Gastroesophageal sphincter (tissue), 3 donors: Measurements from ENCODE around the gene GKAP1.

Source experiments
- POLR2AphosphoS5 ChIP-seq: sonication (generic); formaldehyde crosslinking; IDR thresholded peaks from one replicate; pipeline ENCODE4 v1.6.1; 2017; ENCODE audit warnings: antibody characterized with exemption
- TF ChIP-seq, protein P1 (sequence below), 4 experiments: fragments of 200-600 bp in 2 of 4; fragments of 450-650 bp in 2 of 4; sonication (generic) in 1 of 4; IDR thresholded peaks; one replicate each; pipeline ENCODE4 v1.5.1; 2017 to 2019; ENCODE audit warnings: antibody characterized with exemption in 4 of 4, mild to moderate bottlenecking in 2 of 4, moderate library complexity in 2 of 4

- TF ChIP-seq, protein P1, sequence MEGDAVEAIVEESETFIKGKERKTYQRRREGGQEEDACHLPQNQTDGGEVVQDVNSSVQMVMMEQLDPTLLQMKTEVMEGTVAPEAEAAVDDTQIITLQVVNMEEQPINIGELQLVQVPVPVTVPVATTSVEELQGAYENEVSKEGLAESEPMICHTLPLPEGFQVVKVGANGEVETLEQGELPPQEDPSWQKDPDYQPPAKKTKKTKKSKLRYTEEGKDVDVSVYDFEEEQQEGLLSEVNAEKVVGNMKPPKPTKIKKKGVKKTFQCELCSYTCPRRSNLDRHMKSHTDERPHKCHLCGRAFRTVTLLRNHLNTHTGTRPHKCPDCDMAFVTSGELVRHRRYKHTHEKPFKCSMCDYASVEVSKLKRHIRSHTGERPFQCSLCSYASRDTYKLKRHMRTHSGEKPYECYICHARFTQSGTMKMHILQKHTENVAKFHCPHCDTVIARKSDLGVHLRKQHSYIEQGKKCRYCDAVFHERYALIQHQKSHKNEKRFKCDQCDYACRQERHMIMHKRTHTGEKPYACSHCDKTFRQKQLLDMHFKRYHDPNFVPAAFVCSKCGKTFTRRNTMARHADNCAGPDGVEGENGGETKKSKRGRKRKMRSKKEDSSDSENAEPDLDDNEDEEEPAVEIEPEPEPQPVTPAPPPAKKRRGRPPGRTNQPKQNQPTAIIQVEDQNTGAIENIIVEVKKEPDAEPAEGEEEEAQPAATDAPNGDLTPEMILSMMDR (IDR thresholded peaks at IDR 0.05) = no peak
- TF ChIP-seq POLR2AphosphoS5 = no peak
Observed at GRCh38 chr9:83715794-83716193, 101.8 kb downstream of the GKAP1 start.
